Measurements from ENCODE around the gene WDCP.

DNA sequence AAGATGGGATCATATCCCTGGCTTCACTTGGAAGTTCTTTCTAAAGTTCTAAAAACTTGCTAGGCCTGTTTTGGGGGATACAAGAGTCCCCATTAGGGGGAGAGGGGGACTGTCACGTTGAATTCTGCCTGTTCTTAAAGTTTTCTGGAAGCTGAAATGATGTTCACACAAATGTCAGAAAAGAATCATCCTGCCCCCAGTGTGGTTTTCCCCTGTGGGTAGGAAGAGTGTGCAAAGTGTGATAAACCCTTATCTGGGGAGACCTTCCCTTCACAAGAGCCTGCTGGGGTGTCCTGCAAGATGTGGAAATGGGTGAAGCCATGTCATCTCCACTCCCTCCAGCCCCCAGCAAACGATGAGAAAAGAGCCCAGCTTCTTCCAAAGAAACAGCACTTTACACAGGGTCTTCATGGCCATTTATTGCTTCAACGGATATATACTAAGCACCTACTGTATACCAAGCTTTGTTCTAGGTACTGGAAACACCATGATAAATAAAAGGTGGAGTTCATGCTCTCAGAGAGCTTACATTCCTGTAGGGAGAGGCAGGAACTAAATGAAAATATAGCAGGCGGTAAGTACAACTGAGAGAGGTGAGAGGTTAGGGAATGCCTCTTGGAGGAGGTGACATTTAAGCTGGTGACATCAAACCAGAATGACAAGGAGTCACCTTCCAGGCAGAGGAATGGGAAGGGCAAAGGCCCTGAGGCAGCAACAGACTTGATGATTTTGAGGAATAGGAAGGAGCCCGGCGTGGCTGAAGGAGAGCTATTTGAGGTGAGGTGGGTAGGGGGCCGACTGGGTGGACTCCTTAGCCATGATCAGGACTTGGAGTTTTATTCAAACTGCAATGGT lies 35.7 kb downstream of the WDCP start:
- no peak for TF ChIP-seq POLR2A (IDR thresholded peaks at IDR 0.05; ENCODE audit: low read depth, low read length)
- TF ChIP-seq POLR2AphosphoS5 (IDR thresholded peaks at IDR 0.05; ENCODE audit: low read depth, low read length): no peak
- TF ChIP-seq TAF1 (IDR thresholded peaks at IDR 0.05; ENCODE audit: borderline replicate concordance, low read depth, low read length): no peak

Data from GM12892 (cell line).